Measurements from ENCODE around the gene BPI.
"Not testable (repeated sequence)": the region's sequence is repeated elsewhere in the genome, so short reads cannot be mapped to it uniquely, and the experiment has no call there.

Gene BPI

DNA sequence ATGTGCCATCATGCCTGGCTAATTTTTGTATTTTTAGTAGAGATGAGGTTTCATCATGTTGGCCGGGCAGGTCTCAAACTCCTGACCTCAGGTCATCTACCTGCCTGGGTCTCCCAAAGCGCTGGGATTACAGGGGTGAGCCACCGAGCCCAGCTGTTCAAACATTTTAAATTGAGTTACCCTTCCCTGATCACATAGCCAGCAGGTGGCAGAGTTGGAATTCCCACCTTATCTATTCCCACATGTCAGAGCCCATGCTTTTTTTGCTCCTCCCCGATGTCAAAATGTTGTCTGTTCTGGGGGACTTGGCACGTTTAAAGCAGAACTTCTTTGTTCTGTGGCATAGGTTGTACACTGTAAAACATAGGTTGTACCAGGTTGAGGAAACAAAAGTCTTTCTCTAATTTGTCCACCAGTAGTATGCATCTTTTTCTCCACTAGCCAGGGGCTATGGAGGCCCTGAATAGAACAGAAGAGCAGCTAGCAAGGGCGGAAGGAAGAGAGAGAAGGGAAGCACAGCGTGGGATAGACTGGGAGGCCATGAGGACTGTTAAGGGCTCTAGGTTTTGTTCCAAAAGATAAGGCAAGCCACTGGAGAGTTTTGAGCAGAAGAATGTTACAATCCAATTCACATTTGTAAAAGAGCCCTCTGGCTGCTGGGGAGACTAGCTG is 35.0 kb downstream of the BPI start:
- DNase-seq = no peak

DNA sequence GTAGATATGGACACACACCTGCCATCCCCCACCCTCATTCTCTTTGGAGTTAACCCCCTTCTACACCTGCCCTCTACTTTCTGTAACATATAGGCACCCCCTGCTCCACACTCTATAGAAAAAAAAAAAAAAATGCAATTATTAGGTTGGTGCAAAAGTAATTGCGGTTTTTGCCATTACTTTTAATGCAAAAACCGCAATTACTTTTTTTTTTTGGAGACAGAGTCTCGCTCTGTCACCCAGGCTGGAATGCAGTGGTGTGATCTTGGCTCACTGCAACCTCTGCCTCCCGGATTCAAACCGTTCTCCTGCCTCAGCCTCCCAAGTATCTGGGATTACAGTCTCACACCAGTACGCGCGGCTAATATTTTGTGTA is 35.6 kb downstream of the BPI start:
- DNase-seq = not testable (repeated sequence)

GRCh38 chr20:38339997-38340396 is 36.0 kb downstream of the BPI start:
- no peak for DNase-seq

- no peak for DNase-seq
These were observed 36.7 kb downstream of the BPI start for GRCh38 chr20:38340693-38341092.

DNA sequence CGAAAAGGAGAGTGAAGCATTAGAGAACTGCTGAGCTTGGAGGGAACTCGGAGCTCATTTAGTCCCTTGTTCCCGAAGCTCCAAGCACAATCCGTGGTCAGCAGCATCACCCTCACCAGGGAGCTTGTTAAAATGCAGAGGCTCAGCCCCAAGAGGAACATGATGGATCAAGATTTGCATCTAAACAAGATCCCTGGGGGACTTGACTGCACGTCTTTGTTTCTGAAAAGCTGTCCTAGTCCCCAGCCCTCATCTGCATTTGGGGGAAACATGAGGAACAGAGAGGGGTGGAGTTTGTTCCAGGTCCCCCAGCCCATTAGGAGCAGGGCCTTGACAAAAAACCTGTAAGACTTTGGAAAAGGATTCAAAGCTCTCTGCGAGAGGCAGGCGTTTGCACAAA is 38.3 kb downstream of the BPI start:
- no peak for DNase-seq

DNA sequence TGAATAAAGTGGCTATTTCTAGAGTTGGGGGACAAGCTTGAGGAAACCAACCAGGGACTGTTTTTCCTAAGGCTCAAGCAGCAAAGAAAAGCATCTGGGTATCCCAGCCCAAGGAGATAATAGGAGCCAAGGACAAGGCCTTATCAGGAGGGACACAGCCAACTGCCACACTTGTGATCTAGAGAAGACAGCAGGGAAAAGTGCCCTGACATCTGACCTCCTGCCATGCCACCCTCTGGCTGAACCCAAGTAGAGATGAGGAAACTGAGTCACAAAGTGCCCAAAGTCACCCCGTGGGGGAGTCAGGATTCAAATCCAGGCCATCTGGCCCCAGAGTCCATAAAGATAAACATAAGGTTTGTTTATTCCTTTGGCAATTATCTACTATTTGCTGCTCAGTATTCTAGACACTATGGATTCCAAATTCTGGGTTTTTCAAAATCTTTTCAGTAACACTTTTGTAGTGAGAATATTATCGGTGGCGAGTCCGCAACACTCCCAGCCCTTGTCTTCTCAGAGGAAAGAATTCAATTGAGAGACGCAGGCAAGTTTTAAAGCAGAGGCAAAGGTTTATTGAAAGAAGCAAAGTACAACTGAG is 38.9 kb downstream of the BPI start:
- DNase-seq = no peak

- DNase-seq = no peak
These were observed 39.6 kb downstream of the BPI start for GRCh38 chr20:38343311-38344106.

GRCh38 chr20:38344107-38344701 is 40.2 kb downstream of the BPI start:
- DNase-seq = no peak

- DNase-seq = no peak
These were observed 41.7 kb downstream of the BPI start for GRCh38 chr20:38345643-38346042.

DNA sequence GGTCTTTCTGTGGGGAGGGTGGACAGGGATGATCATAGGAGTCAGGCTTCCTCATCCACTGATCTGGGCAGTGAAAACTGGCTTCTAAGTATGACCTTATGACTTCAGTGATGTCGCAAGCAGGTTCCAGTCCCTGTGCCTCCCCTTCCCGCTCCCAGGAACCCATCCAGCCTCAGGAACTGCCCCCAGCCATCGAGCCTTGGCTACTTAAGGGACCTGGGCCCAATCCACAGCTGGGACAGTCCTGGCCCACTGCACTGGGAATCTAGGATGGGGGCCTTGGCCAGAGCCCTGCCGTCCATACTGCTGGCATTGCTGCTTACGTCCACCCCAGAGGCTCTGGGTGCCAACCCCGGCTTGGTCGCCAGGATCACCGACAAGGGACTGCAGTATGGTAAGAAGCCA is 42.3 kb downstream of the BPI start, which contains the start of gene LBP:
LBP (plus strand) TSS at position 236 of the 405 bp plus-strand sequence; CDS start at position 271, 35 bp downstream.
- no peak for DNase-seq

DNA sequence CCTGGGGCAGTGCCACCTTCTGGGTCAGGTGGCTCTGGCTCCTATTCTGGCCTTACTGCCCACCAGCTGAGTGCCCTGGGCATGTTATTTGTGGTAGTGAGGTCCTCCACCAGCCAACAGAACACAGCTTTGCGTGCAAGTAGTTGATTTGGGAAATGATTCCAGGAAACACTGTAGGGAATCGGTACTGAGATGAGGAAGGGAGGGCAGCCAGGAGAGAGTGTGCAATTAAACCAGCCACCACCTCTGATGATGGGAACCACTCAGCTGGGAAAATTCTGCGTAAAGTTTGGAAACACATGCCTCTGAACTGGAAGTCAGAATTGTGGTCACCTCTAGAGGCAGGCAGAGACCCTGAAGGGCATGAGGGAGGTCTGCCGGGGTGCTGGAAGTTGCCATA is 42.8 kb downstream of the BPI start:
- no peak for DNase-seq

DNA sequence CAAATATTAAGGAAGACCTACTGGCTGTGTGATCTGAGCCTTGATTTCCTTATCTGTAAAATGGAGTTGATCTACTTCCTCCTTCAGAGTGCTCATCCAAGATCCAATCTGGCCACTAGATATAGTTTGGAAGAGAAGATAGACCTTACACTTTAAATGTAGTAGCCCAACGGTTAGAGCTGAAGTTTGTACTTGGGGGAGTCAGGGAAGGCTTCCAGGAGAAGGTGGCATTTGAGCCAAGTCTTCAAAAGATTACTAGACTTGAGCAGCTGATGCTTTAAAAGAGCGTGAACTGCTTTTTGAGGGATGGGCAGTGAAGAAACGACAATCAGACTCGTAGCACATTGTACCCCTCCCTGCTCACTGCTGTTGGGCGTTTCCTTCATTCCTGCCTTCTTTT is 45.9 kb downstream of the BPI start:
- no peak for DNase-seq

DNA sequence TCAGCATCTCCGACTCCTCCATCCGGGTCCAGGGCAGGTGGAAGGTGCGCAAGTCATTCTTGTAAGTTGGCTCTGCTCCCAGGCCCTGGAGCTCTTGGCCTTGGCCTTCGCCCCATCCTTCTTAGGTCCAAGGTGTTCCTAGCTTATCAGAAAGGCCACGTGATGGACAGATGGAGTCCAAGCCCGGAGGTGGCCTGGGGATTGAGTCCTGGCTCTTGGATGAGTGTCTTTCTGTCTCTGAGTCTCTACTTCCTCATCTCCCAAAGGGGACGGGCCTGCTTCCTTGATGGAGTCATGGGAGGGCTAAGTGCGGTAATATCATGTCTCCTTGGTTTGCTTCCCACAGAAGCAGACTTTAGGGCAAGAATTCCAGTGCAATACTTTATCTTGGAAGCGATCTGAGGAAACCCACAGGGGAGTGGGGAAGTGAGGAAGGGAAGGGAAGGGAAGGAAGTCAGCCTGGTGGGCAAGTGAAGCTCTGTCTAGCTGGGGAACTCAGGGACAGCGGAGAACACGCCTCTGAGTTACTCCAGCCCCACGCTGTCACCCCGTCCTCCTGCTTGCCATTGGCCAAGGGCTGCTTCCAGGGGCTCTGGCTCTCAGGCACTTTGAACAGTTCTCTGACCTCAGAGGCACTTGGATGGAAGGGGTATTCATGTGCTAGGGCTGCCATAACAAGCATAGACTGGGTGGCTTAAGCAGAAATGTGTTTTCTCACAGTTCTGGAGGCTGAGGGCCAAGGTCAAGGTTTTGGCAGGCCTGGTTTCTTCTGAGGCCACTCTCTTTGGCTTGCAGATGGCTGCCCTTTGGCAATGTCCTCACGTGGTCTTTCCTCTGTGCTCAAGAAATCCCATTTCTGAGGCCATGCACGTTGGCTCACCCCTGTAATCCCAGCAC is 47.2 kb downstream of the BPI start:
- no peak for DNase-seq

- no peak for DNase-seq
These were observed 49.4 kb downstream of the BPI start for GRCh38 chr20:38353316-38353715.

DNA sequence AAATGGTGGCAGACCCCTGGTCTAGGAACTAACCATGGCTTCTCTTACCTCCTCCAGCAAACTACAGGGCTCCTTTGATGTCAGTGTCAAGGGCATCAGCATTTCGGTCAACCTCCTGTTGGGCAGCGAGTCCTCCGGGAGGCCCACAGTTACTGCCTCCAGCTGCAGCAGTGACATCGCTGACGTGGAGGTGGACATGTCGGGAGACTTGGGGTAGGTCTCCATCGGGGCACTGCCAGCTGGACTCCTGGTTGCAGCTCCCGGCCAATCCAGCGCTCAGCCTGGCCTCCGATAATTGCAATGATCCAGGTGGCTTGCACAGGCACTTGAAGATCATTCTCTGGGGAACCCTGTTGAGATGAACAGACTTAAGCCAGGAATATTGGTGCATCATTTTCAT is 50.3 kb downstream of the BPI start:
- DNase-seq = no peak

DNA sequence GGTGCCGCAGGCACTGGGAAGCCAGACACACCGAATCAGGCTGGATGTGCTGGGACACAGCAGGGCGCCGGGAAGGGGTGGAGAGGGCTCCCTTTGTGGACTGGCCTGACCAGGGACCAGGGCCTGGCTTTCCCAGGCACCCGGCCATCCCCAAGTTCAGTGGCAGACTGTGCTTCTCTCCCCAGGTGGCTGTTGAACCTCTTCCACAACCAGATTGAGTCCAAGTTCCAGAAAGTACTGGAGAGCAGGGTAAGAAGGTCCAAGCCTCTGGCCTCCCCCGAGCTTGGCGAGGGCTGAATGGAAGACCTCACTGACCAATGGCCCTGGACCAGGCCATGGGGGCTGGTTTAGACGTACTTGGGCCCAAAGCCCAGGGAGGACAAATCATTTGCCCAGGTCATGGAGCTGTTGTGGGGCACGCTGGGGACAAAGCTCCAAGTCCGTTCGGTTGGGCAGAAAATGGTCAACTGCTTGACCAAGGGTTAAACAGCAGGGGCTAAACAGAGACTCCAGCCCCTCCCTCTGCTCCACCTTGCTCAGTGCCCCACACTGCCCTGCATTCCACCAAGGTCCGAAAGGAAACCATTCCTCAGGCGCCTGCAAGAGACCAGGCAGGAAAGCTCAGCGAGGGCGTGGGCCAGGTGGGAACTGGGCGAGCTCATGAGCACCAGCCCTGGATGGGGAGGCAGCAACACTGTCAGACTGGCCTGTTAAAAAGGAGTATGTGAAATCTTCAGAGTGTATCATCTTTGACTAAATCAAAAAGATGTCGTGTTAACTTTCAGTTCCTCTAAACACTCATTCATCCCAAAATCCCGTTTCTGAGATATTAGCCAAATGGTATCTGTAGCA is 51.4 kb downstream of the BPI start:
- DNase-seq = no peak

DNA sequence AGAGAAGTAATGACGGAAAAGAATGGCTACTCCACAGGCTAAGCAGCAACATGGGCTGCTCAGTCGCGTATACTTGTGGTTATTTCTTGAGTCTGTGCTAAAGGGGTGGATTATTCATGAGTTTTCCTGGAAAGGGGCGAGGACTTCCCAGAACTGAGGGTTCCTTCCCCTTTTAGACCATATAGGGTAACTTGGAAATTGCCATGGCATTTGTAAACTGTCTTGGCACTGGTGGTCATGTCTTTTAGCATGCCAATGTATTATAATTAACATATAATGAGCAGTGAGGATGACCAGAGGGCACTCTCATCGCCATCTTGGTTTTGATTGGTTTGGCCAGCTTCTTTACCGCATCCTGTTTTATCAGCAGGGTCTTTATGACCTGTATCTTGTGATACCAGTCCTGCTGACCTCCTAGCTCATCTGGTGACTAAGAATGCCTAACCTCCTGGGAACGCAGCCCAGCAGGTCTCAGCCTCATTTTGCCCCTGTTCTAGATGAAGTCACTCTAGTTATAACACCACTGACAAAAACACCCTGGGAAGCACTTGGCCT is 53.8 kb downstream of the BPI start:
- no peak for DNase-seq

DNA sequence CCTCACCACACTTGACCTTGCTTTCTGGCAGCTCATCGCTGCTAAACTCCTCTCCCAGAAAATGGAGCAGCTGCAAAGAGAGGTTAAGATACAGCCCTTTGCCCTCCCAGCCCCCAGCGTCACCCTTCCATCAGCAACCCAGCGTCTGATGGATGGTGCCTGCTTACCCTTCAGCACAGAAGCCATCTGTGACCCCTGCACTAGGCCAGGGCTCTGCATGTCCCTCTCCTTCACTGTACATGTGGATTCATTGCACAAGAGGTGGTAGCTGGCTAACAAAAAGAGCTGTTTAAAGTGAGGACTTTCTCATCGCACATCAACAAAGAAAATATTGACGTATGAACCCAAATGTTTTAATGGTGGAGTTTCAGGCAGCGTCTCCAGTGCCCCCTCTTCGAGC is 54.6 kb downstream of the BPI start:
- no peak for DNase-seq

GRCh38 chr20:38363004-38363747 is 59.2 kb downstream of the BPI start:
- DNase-seq = no peak

DNA sequence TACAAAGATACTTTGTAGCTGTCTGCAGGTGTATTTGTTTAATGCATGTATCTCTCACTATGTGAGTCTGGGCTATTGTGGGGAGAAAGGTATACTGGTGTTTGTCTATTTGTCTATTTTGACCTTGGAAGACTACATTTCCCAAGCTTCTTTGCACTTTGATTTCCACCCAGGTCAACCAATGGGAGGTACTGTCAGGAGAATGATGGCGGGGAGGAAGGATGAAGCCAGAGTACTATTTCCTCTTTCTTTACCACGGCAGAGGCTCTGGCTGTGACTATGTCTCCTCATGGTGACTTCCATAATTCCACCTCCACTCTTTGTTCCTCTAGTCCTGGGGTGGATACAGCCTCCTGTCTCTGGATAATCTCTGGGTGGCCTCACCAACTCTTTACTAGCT is 65.4 kb downstream of the BPI start:
- no peak for DNase-seq

DNA sequence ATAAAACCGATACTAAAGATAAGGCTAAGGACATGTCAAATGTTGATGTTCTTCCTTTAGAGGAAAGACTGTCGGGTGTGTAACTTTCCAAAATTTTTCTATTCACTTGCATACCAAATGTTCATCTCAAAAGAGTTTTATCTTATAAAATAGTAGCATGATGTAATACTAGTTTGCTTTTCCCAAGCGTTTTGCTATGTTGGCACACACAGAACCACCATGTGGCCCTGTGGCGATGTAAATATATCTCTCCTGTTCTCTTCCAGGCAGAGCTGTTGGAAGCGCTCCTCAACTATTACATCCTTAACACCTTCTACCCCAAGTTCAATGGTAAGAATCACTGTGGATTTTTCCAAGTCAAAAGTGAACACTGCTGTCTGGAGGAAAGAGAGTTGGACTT is 68.8 kb downstream of the BPI start:
- DNase-seq = no peak
